C4-2B (cell line): Measurements from ENCODE around the gene STRA6.

Source experiments
- H3K27ac ChIP-seq: fragments of 450-650 bp; 2 replicates; pipeline ENCODE4 v1.5.1; 2017
- CTCF ChIP-seq: fragments of 450-650 bp; conservative IDR thresholded peaks from 2 replicates; pipeline ENCODE4 v1.5.1; 2017; ENCODE audit warnings: mild to moderate bottlenecking
- ZFX ChIP-seq: fragments of 450-650 bp; IDR thresholded peaks from 2 replicates; pipeline ENCODE4 v1.6.1; 2017

STRA6 gene

GRCh38 chr15:74243431-74243830 is 40.8 kb upstream of the STRA6 start:
- no peak overlapping the region for H3K27ac ChIP-seq
- TF ChIP-seq CTCF (no peak), ZFX (no peak)

GRCh38 chr15:74242441-74243185 is 40.0 kb upstream of the STRA6 start:
- no peak for TF ChIP-seq ZFX
- no peak for TF ChIP-seq CTCF
- H3K27ac ChIP-seq, result no peak overlapping the region

GRCh38 chr15:74240897-74241614 is 38.5 kb upstream of the STRA6 start:
- H3K27ac ChIP-seq, result peak overlapping the region; percentile 61
- TF ChIP-seq CTCF (no peak), ZFX (no peak)

- H3K27ac ChIP-seq, result peak overlapping the region; percentile 61
- TF ChIP-seq ZFX, result no peak
- peak; percentile 84 for TF ChIP-seq CTCF
Measured at GRCh38 chr15:74240002-74240568, 37.5 kb upstream of the STRA6 start.

GRCh38 chr15:74239051-74239705 is 36.6 kb upstream of the STRA6 start:
- no peak for TF ChIP-seq CTCF
- H3K27ac ChIP-seq, result peak overlapping the region; percentile 61

- TF ChIP-seq ZFX (no peak), CTCF (no peak)
- no peak within 1 kb of the TSS for H3K27ac ChIP-seq
Measured at GRCh38 chr15:74235962-74236361, 33.4 kb upstream of the STRA6 start, which contains the start of gene CCDC33. Gene CCDC33 (plus strand): TSS chr15:74236326. CDS start chr15:74236720, 394 bp downstream.

- H3K27ac ChIP-seq, result no peak overlapping the region
- TF ChIP-seq ZFX (no peak), CTCF (no peak)
Measured at GRCh38 chr15:74234598-74234875, 31.9 kb upstream of the STRA6 start.
